Left cardiac atrium (tissue), 4 donors: ENCODE results near the gene NFIL3. TPM values are rescaled to one million over a fixed set of nuclear protein-coding genes. Genes with fewer than 3 reads are reported as not detected.
A peak's percentile ranks its signal among the peaks of the same experiment; 100 is the strongest.

Experiments
- ATAC-seq, 2 donors: fragments of 200-7000 bp; cut with Tn5 transposase; one replicate each; pipeline ENCODE4 v1.9.1; 2020; ENCODE audit warnings: mild to moderate bottlenecking in 2 of 2, moderate library complexity in 2 of 2
- DNase-seq: peaks from one replicate; pipeline ENCODE4 v3.0.0-alpha.2; 2020
- intact Hi-C, 2 donors: fragments of 100-400 bp; cut with DNase I; formaldehyde crosslinking; loops; one replicate each; pipeline versions ENCODE4 v1.14.1 to v1.15.1; 2022 to 2023
- total RNA-seq, 2 donors: library from RNA; stranded (reverse); fragmentation: NEBNext Ultra II Directional; extraction: Animal tissue kit (Norgen Biotek cat#: 25700); gene quantifications; one replicate each; pipeline ENCODE4 v1.2.1, GENCODE V29; 2021
- donor health status: DM: no; HTN: yes; CAD: no.
- donor health status: DM: no; HTN: yes; CAD: no; lungs with severe emphysema.
- donor health status: DM: yes; HTN: yes; CAD: no.
- donor health status: Dilated cardiomyopathy.

NFIL3 gene
- total RNA-seq, 2 donors from 2014 or later, result 17.4 to 45.5 TPM

DNA sequence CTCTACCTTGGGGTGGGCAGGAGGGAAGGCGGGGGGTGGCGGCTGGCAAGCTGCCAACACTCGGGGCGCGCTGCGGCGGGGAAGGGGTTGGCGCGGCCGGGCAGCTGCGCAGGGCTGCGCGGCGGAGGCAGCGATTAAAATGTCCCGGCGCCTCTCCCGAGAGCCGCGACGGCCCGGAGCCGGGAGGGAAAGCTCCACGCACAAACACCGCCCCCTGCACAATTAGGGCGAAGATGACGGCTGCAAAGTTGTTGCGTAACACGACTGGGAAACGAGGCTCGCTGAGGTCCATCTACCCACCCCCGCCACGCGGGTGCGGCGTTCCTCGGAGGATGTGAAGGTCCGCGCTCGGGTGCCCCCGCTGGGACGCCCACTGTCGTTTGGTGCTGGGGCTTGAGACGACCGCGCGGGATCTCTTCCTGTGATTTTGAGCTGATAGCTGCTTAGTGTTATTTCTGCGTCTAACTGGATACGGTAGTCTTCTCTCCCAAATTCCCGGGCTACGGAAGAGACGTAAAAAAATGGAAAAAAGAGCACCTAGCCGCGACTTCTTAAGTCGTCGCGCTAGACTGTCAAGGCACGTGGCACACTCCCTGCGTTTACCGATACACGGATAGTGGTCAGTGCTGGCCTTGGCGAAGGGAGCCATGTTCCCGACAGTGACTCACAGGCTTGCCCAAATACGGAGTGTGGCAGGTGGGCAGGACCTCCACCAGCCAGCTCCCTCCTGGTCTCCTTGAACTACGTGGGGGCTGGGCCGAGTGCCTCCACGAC, 958 bp upstream of the NFIL3 start:
- intact Hi-C loops, result loop anchor here (5.0 kb wide), 6 partner anchors 62 to 507 kb away; partner anchors contain the start of gene AUH (in 1 of the 2)
- peak; percentile 64 to 74 for ATAC-seq
- DNase-seq, result peak; percentile 92

GRCh38 chr9:91422758-91423711, 597 bp downstream of the NFIL3 start:
- DNase-seq (peak; percentile 70), ATAC-seq (peak in 1 of 2 donors; percentile 0)
- intact Hi-C loops, result loop anchor here in 1 of 2 donors (5.0 kb wide), 2 partner anchors 61 to 226 kb away; partner anchors contain the start of gene AUH

GRCh38 chr9:91421971-91422757, 1.5 kb downstream of the NFIL3 start:
- DNase-seq (no peak), ATAC-seq (no peak)
- intact Hi-C loops, result loop anchor here in 1 of 2 donors (5.0 kb wide), 2 partner anchors 60 to 225 kb away; partner anchors contain the start of gene AUH

DNA sequence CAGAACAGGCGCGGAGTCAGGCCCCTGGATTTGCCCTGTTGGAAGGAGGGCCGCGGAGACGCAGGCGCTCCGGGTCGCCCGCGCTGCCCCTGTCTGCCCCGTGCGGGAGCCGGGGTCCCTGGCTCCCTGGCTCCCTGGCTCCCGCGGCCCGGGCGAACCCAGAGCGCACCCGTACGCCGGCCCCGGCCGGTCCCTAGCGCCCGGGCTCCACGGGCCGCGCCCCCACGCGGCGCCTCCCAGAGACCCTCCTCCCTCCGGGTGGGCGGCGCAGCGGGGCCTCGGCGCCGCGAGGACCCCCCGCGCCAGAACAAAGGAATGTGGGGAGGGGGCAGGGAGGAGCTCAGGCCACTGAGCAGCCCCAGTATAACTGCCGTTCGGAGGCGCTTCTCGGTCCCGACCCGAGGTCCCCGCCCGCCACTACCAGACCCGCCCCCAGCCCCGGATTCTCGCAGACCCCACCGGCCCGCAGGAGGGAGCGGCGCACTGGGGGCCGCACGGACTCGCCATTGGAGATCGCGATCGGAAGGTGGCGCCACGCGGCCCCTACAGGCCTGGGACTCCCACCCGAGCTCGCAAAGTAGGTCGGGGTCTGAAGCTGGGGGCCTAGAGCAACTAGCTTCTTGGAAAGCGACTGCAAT, 2.4 kb downstream of the NFIL3 start:
- DNase-seq (peak; percentile 44), ATAC-seq (peak in 1 of 2 donors; percentile 5)
- intact Hi-C loops, result loop anchor here in 1 of 2 donors (5.0 kb wide), 2 partner anchors 59 to 224 kb away; partner anchors contain the start of gene AUH

DNA sequence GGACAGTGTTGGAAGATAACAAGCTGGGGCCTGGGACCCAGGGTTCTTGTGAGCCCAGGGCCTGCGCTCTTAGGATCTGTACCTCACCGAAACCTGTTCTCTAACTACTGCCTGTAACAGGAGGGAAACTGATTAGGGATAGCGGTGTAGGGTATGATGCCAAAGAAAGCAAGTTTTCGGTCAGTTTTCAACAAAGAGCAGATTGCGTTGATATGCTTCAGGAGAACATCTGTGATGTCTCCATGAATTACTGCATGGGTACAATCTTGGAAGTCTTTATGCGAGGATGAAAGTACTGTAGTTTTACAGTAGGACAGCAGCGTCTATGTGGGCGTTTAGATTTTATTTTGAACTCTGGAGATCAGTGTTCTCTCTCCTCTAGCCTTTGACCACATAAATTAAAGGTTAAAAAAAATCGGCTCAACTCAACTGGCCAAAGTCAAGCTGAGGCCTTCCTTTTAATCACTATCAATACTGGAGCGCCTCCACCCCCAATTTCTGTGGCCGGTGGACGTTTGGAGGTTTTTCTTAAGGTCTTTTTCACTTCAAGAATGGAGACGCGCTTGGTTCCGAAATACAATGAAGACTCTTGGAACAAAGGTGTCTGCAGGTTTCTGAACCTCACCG, 3.0 kb downstream of the NFIL3 start:
- intact Hi-C loops, result loop anchor here in 1 of 2 donors (5.0 kb wide), 2 partner anchors 58 to 223 kb away; partner anchors contain the start of gene AUH
- ATAC-seq (no peak), DNase-seq (no peak)

DNA sequence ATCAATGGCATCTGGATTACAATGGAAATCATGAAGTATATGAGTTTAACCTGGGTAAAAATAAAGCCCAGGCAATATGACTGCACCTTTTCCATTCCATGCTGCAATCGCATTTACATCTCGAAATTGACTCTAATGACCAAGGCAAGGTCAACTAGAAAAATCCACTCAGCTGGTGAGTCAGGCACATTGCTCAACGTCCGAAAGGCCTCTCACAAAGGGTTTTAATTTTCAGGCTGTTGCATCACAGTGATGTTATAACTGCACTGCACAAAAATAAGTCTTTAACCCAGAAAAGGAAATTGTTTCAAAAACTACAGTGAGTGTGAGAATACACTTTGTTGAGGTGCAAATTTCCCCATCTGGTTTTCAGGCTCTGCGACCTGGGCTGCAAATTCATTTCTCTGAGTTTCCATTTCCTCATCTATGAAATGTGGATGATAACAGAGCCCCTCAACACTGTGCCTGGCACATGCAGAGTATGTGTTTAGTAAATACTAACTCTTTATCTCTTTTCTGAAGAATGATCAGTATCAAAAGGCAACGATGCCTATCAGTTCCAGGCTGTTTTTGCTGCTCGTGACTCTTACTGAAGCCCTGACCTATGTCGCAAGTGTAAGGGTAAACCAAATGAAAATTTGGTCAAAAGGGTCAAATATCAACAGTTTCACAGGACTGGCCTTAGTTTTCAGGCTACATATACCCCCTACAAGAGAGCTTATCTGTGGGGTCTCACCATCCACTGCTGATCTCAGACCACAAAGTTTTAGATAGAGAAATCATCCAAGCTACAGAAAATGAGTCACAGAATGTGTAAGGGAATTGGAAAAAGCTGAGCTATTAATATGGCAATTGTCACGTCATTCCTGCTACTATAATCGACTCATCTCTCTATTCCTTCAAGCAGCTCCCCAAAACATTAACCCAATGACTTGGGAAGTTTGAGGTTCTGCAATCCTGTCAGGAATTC, 4.1 kb downstream of the NFIL3 start:
- ATAC-seq (peak in 1 of 2 donors; percentile 25), DNase-seq (peak; percentile 71)
- intact Hi-C loops, result loop anchor here in 1 of 2 donors (5.0 kb wide), 2 partner anchors 57 to 222 kb away; partner anchors contain the start of gene AUH

- no peak for DNase-seq
- intact Hi-C loops, result no loop called here
- ATAC-seq, result no peak
These were observed 5.4 kb downstream of the NFIL3 start for GRCh38 chr9:91418215-91418610.

DNA sequence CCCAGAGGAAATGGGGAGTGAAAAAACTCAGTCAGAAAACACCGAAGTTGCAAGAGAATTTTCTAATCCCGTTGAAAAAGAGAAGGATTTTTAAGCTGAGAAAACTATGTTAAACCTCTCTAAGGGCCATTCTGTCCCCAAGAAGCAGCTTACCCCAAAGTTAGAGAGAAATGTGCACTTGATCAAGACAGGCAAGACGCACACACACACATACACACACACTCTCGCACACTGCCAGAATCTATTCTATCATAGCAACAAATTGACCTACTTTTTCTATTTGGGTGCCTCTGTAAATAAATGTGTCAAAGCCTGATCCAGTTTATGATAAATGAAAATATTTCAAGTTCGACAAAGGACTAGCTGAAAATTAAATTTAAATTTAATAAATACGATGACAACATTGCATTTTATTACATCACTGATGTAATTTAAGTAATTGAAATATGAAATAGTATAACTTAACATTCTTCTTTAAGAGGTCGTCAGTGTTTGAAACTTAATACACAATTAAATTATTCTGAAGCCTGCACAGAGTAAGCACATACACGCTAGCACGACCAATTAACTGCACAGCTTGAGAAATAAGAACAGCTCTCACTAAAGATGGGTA, 5.9 kb downstream of the NFIL3 start:
- intact Hi-C loops, result no loop called here

GRCh38 chr9:91416096-91416712, 7.4 kb downstream of the NFIL3 start:
- intact Hi-C loops, result no loop called here
- no peak for ATAC-seq
- DNase-seq, result no peak

More for the DNA sequence above, 5.9 kb downstream of the NFIL3 start:
- DNase-seq, result no peak
- ATAC-seq, result no peak

GRCh38 chr9:91415290-91415689, 8.3 kb downstream of the NFIL3 start:
- intact Hi-C loops, result no loop called here
- ATAC-seq, result no peak

DNA sequence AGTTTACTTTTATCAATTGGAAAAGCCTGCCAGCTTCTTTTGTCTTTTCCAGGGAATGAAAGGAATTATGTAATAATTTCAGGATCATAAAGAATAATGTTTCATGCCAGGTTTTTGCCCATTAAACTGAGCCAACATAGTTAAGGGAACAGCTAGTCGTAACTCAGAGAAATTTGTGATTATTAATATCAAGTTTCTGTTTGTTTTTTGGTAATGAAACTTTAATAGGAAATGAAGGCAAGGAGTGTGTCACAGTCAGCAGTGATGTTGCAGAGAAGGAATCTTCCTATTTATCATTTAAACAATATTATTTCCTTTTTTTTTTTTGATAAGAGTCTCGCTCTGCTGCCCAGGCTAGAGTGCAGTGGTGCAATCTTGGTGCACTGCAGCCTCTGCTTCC, 10.7 kb downstream of the NFIL3 start:
- DNase-seq, result no peak
- ATAC-seq, result no peak
- intact Hi-C loops, result no loop called here

More at GRCh38 chr9:91415290-91415689, 8.3 kb downstream of the NFIL3 start:
- DNase-seq, result no peak

DNA sequence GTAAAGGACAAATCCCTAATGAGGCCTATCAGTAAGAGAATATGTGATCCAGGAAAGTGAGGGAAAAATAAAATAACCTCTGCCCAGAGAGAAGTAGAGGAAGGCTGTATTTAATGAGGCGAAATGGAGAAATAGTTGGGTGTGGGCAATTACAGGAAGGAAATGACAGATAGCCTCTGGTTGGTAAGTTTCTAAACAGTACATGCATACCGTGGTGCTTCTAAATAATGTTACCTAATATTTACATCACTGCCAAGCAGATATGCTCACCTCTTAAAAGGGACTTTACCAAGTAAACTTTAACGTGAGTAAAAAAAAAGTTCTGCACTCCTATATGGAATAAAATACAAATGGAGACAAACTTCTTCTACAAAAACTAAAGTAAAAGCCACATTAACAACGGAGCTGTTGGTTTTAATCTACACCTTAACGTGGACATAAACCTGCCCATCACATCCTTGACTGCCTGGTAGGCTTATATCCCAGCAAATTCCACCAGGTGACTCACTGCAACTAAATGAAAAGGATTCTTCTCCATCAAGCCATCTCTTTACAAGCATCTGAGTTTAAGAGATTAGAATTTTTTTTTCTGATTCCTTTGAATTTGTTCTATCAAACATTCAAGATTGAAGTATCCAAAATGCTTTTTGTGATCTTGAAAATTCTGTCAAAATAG, 12.4 kb downstream of the NFIL3 start:
- intact Hi-C loops, result no loop called here
- ATAC-seq, result peak in 1 of 2 donors; percentile 27

GRCh38 chr9:91410161-91410560, 13.5 kb downstream of the NFIL3 start:
- DNase-seq (no peak), ATAC-seq (no peak)
- intact Hi-C loops, result no loop called here

More for the DNA sequence above, 12.4 kb downstream of the NFIL3 start:
- no peak for DNase-seq

DNA sequence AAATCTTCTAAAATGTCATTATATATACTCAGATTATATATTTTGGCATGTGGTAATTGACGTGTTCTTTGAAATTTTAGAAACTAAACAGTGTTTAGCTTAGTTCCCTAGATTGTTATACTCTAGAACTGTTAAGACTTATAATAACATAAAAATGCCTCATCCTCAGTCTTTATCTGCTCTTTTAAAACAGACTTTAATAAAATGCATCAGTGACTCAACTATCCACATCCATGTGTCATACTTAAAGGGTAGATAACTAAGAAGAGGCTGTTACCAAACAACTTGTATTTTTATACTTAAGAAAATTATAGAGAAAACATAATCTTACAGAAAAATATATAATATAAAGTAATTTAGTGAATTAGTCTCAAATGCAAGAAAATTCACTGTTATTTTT, 15.2 kb downstream of the NFIL3 start:
- intact Hi-C loops, result no loop called here
- peak in 1 of 2 donors; percentile 22 for ATAC-seq
- no peak for DNase-seq
